SK-N-SH treated with all-trans-retinoic acid at 6 μM for 48 hours (cell line): ENCODE data around the gene HBQ1.
"Not testable (repeated sequence)": the region's sequence is repeated elsewhere in the genome, so short reads cannot be mapped to it uniquely, and the experiment has no call there.

ENCODE experiments used
- ATAC-seq: fragments of 200-7000 bp; cut with Tn5 transposase; 3 replicates; pipeline ENCODE4 v1.9.1; 2020; ENCODE audit warnings: mild to moderate bottlenecking, moderate library complexity
- ARNTL ChIP-seq: fragments of 450-650 bp; formaldehyde crosslinking; IDR thresholded peaks from 2 replicates; pipeline ENCODE4 v1.5.0; 2020; ENCODE audit warnings: low read depth, mild to moderate bottlenecking, moderate library complexity, borderline replicate concordance
- BACH2 ChIP-seq: fragments of 250-450 bp; sonication (Bioruptor Pico); IDR thresholded peaks from 2 replicates; pipeline ENCODE4 v1.9.0; 2021; ENCODE audit warnings: mild to moderate bottlenecking, borderline replicate concordance
- CSDC2 ChIP-seq: fragments of 250-450 bp; sonication (Bioruptor Pico); IDR thresholded peaks from 2 replicates; pipeline ENCODE4 v1.5.0; 2020; ENCODE audit warnings: mild to moderate bottlenecking, moderate library complexity
- CSRNP3 ChIP-seq: fragments of 250-450 bp; sonication (Bioruptor Pico); IDR thresholded peaks from 2 replicates; pipeline ENCODE4 v1.5.1; 2021; ENCODE audit warnings: mild to moderate bottlenecking, moderate library complexity
- ESRRG ChIP-seq: fragments of 250-450 bp; sonication (Bioruptor Pico); IDR thresholded peaks from 2 replicates; pipeline ENCODE4 v1.6.1; 2021; ENCODE audit warnings: mild to moderate bottlenecking
- GLIS3 ChIP-seq: fragments of 250-450 bp; sonication (Bioruptor Pico); IDR thresholded peaks from 2 replicates; pipeline ENCODE4 v1.5.0; 2020; ENCODE audit warnings: mild to moderate bottlenecking, moderate library complexity
- OSR1 ChIP-seq: fragments of 250-450 bp; sonication (Bioruptor Pico); IDR thresholded peaks from 2 replicates; pipeline ENCODE4 v1.8.0; 2022; ENCODE audit warnings: moderate library complexity, mild to moderate bottlenecking, inconsistent platforms
- RARB ChIP-seq: fragments of 250-450 bp; sonication (Bioruptor Pico); IDR thresholded peaks from 2 replicates; pipeline ENCODE4 v1.8.0; 2021; ENCODE audit warnings: mild to moderate bottlenecking, moderate library complexity
- SNAI2 ChIP-seq: fragments of 250-450 bp; sonication (Bioruptor Pico); IDR thresholded peaks from 2 replicates; pipeline ENCODE4 v1.5.0; 2020; ENCODE audit warnings: mild to moderate bottlenecking, moderate library complexity
- TCF4 ChIP-seq: fragments of 250-450 bp; sonication (Bioruptor Pico); IDR thresholded peaks from 2 replicates; pipeline ENCODE4 v1.8.0; 2021; ENCODE audit warnings: mild to moderate bottlenecking, moderate library complexity, borderline replicate concordance
- TSHZ2 ChIP-seq: fragments of 250-450 bp; sonication (Bioruptor Pico); IDR thresholded peaks from 2 replicates; pipeline ENCODE4 v1.5.0; 2020; ENCODE audit warnings: mild to moderate bottlenecking, moderate library complexity
- ZC3H10 ChIP-seq: fragments of 250-450 bp; sonication (Bioruptor Pico); IDR thresholded peaks from 2 replicates; pipeline ENCODE4 v1.5.1; 2021; ENCODE audit warnings: mild to moderate bottlenecking, moderate library complexity
- ZFP3 ChIP-seq: fragments of 250-450 bp; sonication (Bioruptor Pico); IDR thresholded peaks from 2 replicates; pipeline ENCODE4 v1.5.0; 2020; ENCODE audit warnings: mild to moderate bottlenecking, moderate library complexity
- ZNF565 ChIP-seq: fragments of 450-650 bp; formaldehyde crosslinking; conservative IDR thresholded peaks from 2 replicates; pipeline ENCODE4 v1.5.0; 2020; ENCODE audit warnings: low read depth, mild to moderate bottlenecking, moderate library complexity
- ZNF70 ChIP-seq: fragments of 450-650 bp; formaldehyde crosslinking; IDR thresholded peaks from 2 replicates; pipeline ENCODE4 v1.5.0; 2020; ENCODE audit warnings: mild to moderate bottlenecking, moderate library complexity
- ZNF8 ChIP-seq: fragments of 450-650 bp; formaldehyde crosslinking; IDR thresholded peaks from 2 replicates; pipeline ENCODE4 v1.5.0; 2020; ENCODE audit warnings: mild to moderate bottlenecking, moderate library complexity
- TF ChIP-seq, protein P1 (sequence below): fragments of 250-450 bp; sonication (Bioruptor Pico); IDR thresholded peaks from 2 replicates; pipeline ENCODE4 v1.5.1; 2020; ENCODE audit warnings: low read depth, mild to moderate bottlenecking, moderate library complexity
- TF ChIP-seq, protein P2 (sequence below): fragments of 250-450 bp; sonication (Bioruptor Pico); IDR thresholded peaks from 2 replicates; pipeline ENCODE4 v1.8.0; 2021; ENCODE audit warnings: low read depth, mild to moderate bottlenecking, moderate library complexity, borderline replicate concordance
- TF ChIP-seq, protein P3 (sequence below): fragments of 250-450 bp; sonication (Bioruptor Pico); IDR thresholded peaks from 2 replicates; pipeline ENCODE4 v1.8.0; 2020; ENCODE audit warnings: mild to moderate bottlenecking, moderate library complexity, borderline replicate concordance

The HBQ1 gene

GRCh38 chr16:152141-153128, 27.8 kb upstream of the HBQ1 start, which contains the start of gene HBZ:
Gene HBZ (plus strand): TSS chr16:152644. CDS start chr16:152910, 266 bp downstream.
- ATAC-seq, result no peak
- TF ChIP-seq ZC3H10 (CRISPR knock-in tag) (no peak), BACH2 (CRISPR knock-in tag) (no peak), TSHZ2 (CRISPR knock-in tag) (no peak), ESRRG (CRISPR knock-in tag) (no peak), SNAI2 (CRISPR knock-in tag) (no peak), ARNTL (CRISPR knock-in tag) (no peak), ZNF70 (no peak), GLIS3 (no peak), CSDC2 (CRISPR knock-in tag) (no peak), ZFP3 (CRISPR knock-in tag) (no peak), ZNF8 (no peak), ZNF565 (CRISPR knock-in tag) (no peak)
- TF ChIP-seq, protein P1, sequence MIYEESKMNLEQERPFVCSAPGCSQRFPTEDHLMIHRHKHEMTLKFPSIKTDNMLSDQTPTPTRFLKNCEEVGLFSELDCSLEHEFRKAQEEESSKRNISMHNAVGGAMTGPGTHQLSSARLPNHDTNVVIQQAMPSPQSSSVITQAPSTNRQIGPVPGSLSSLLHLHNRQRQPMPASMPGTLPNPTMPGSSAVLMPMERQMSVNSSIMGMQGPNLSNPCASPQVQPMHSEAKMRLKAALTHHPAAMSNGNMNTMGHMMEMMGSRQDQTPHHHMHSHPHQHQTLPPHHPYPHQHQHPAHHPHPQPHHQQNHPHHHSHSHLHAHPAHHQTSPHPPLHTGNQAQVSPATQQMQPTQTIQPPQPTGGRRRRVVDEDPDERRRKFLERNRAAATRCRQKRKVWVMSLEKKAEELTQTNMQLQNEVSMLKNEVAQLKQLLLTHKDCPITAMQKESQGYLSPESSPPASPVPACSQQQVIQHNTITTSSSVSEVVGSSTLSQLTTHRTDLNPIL (CRISPR knock-in tag), result no peak
- TF ChIP-seq, protein P2, sequence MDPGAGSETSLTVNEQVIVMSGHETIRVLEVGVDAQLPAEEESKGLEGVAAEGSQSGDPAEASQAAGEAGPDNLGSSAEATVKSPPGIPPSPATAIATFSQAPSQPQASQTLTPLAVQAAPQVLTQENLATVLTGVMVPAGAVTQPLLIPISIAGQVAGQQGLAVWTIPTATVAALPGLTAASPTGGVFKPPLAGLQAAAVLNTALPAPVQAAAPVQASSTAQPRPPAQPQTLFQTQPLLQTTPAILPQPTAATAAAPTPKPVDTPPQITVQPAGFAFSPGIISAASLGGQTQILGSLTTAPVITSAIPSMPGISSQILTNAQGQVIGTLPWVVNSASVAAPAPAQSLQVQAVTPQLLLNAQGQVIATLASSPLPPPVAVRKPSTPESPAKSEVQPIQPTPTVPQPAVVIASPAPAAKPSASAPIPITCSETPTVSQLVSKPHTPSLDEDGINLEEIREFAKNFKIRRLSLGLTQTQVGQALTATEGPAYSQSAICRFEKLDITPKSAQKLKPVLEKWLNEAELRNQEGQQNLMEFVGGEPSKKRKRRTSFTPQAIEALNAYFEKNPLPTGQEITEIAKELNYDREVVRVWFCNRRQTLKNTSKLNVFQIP (CRISPR knock-in tag), result no peak
- TF ChIP-seq, all 23 proteins: peak for 0

DNA sequence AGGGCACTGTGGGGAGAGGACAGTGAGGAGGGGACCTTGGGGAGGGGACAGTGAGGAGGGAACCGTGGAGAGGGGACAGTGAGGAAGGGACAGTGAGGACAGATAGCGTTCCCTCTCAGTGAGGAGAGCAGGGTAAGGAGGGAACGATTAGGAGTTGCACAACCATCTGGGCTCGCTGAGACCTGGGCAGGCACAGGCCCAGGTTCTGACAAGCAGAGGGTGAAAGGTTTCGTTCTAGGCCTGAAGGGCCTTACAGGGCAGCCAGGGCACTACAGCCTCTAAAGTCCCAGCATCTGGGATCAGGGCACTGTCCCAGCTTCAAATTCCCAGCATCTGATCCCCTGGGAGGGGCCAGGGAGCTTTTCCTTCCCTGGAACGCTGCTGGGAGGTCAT, 27.1 kb upstream of the HBQ1 start:
- ATAC-seq, result not testable (repeated sequence)

GRCh38 chr16:153550-154216, 26.6 kb upstream of the HBQ1 start:
- peak; percentile 7 for ATAC-seq

GRCh38 chr16:154217-155030, 25.8 kb upstream of the HBQ1 start:
- TF ChIP-seq, protein P3, sequence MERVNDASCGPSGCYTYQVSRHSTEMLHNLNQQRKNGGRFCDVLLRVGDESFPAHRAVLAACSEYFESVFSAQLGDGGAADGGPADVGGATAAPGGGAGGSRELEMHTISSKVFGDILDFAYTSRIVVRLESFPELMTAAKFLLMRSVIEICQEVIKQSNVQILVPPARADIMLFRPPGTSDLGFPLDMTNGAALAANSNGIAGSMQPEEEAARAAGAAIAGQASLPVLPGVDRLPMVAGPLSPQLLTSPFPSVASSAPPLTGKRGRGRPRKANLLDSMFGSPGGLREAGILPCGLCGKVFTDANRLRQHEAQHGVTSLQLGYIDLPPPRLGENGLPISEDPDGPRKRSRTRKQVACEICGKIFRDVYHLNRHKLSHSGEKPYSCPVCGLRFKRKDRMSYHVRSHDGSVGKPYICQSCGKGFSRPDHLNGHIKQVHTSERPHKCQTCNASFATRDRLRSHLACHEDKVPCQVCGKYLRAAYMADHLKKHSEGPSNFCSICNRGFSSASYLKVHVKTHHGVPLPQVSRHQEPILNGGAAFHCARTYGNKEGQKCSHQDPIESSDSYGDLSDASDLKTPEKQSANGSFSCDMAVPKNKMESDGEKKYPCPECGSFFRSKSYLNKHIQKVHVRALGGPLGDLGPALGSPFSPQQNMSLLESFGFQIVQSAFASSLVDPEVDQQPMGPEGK (CRISPR knock-in tag), result no peak
- no peak for TF ChIP-seq ZC3H10 (CRISPR knock-in tag)
- no peak for TF ChIP-seq BACH2 (CRISPR knock-in tag)
- TF ChIP-seq ZNF8, result no peak
- no peak for TF ChIP-seq OSR1
- no peak for TF ChIP-seq GLIS3
- TF ChIP-seq ARNTL (CRISPR knock-in tag), result no peak
- no peak for TF ChIP-seq ZFP3 (CRISPR knock-in tag)
- TF ChIP-seq TSHZ2 (CRISPR knock-in tag), result no peak
- no peak for TF ChIP-seq RARB (CRISPR knock-in tag)
- TF ChIP-seq CSRNP3 (CRISPR knock-in tag), result no peak
- no peak for TF ChIP-seq TCF4 (CRISPR knock-in tag)
- peak; percentile 70 for ATAC-seq
